Embryonic facial prominence (tissue), 1 donor: Measurements from ENCODE around the gene WWOX.

Experiments used
- DNase-seq: peaks from one replicate; pipeline ENCODE4 v3.0.0-alpha.2; 2016; ENCODE audit errors: extremely low spot score

The WWOX gene

GRCh38 chr16:79090966-79091365 is 991.5 kb downstream of the WWOX start:
- DNase-seq, result no peak

GRCh38 chr16:79092846-79093245 is 993.4 kb downstream of the WWOX start:
- no peak for DNase-seq

- DNase-seq, result no peak
Observed at GRCh38 chr16:79093554-79093967, 994.1 kb downstream of the WWOX start.

GRCh38 chr16:79096246-79096645 is 996.8 kb downstream of the WWOX start:
- DNase-seq, result no peak

- no peak for DNase-seq
Observed at GRCh38 chr16:79097166-79097565, 997.7 kb downstream of the WWOX start.

GRCh38 chr16:79097771-79098170 is 998.3 kb downstream of the WWOX start:
- DNase-seq, result no peak

GRCh38 chr16:79098907-79099306 is 999.5 kb downstream of the WWOX start:
- DNase-seq, result no peak

- no peak for DNase-seq
Observed at GRCh38 chr16:79099716-79100115, 1000.3 kb downstream of the WWOX start.

- DNase-seq, result no peak
Observed at GRCh38 chr16:79100447-79100846, 1001.0 kb downstream of the WWOX start.

GRCh38 chr16:79101491-79101890 is 1002.0 kb downstream of the WWOX start:
- no peak for DNase-seq

GRCh38 chr16:79104567-79104966 is 1005.1 kb downstream of the WWOX start:
- DNase-seq, result no peak

- DNase-seq, result no peak
Observed at GRCh38 chr16:79107301-79107700, 1007.8 kb downstream of the WWOX start.

- no peak for DNase-seq
Observed at GRCh38 chr16:79109771-79110170, 1010.3 kb downstream of the WWOX start.

- DNase-seq, result no peak
Observed at GRCh38 chr16:79110242-79110641, 1010.8 kb downstream of the WWOX start.

GRCh38 chr16:79110953-79111352 is 1011.5 kb downstream of the WWOX start:
- no peak for DNase-seq

GRCh38 chr16:79112462-79112861 is 1013.0 kb downstream of the WWOX start:
- DNase-seq, result no peak

- no peak for DNase-seq
Observed at GRCh38 chr16:79113826-79114225, 1014.4 kb downstream of the WWOX start.

GRCh38 chr16:79114759-79115158 is 1015.3 kb downstream of the WWOX start:
- DNase-seq, result no peak

GRCh38 chr16:79121906-79122305 is 1022.5 kb downstream of the WWOX start:
- no peak for DNase-seq

GRCh38 chr16:79122343-79122742 is 1022.9 kb downstream of the WWOX start:
- DNase-seq, result no peak

- DNase-seq, result no peak
Observed at GRCh38 chr16:79124016-79124756, 1024.7 kb downstream of the WWOX start.

GRCh38 chr16:79127766-79128165 is 1028.3 kb downstream of the WWOX start:
- DNase-seq, result no peak

- no peak for DNase-seq
Observed at GRCh38 chr16:79128706-79129105, 1029.3 kb downstream of the WWOX start.

- DNase-seq, result no peak
Observed at GRCh38 chr16:79130616-79131015, 1031.2 kb downstream of the WWOX start.
